ENCODE measurements around the gene OR4S1.
"Not testable (repeated sequence)": the region's sequence is repeated elsewhere in the genome, so short reads cannot be mapped to it uniquely, and the experiment has no call there.

OR4S1 gene

GRCh38 chr11:48305923-48306322, at the start of gene OR4S1:
OR4S1 (plus strand) TSS chr11:48306223; CDS start chr11:48306223, 0 bp downstream.
- H3K4me3 Mint-ChIP-seq: no peak within 1 kb of the TSS
- no peaks in the 10 kb centered on the region for H3K4me1 Mint-ChIP-seq
- no peak for DNase-seq (ENCODE audit: low spot score in 2 of 2)
- H3K27ac Mint-ChIP-seq: no peak within 1 kb of the TSS
- peaks cover 17% of the 10 kb centered on the region for H3K27me3 Mint-ChIP-seq
- no peaks in the 10 kb centered on the region for H3K9me3 Mint-ChIP-seq
- H3K36me3 Mint-ChIP-seq: no peaks in the 10 kb centered on the region
- ATAC-seq (ENCODE audit: low read depth): no peak

DNA sequence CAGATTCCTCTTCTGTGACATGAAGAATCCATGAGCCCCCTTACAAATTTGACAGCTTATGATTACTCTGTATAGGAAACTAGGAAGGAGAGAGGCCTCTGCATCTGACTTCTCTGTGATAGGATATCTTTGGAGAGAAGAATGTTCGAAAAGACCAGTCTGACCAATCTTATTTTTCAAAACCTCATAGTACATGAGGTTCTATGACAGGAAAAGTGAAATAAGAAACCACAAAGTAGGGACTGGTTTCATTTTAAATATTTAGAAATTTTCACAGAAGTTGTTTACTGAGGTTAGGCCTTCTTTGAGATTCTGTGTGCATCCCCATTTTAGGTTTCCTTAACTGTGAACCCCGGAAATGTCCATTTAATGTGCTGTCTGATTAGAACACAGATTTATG, 44.4 kb upstream of the OR4S1 start:
- H3K9me3 Mint-ChIP-seq: no peaks in the 10 kb centered on the region
- no peak overlapping the region for H3K4me3 Mint-ChIP-seq
- no peaks in the 10 kb centered on the region for H3K4me1 Mint-ChIP-seq
- no peaks in the 10 kb centered on the region for H3K36me3 Mint-ChIP-seq
- H3K27me3 Mint-ChIP-seq: peaks cover 7% of the 10 kb centered on the region
- ATAC-seq (ENCODE audit: low read depth) (no peak), DNase-seq (ENCODE audit: low spot score in 2 of 2) (no peak)
- no peak overlapping the region for H3K27ac Mint-ChIP-seq

- no peaks in the 10 kb centered on the region for H3K4me1 Mint-ChIP-seq
- H3K36me3 Mint-ChIP-seq: no peaks in the 10 kb centered on the region
- no peak for ATAC-seq (ENCODE audit: low read depth)
- H3K9me3 Mint-ChIP-seq: no peaks in the 10 kb centered on the region
- no peak within 1 kb of the TSS for H3K4me3 Mint-ChIP-seq
- no peak within 1 kb of the TSS for H3K27ac Mint-ChIP-seq
- no peak for DNase-seq (ENCODE audit: low spot score in 2 of 2)
- peaks cover 4% of the 10 kb centered on the region for H3K27me3 Mint-ChIP-seq
Observed at GRCh38 chr11:48263423-48263911, 42.6 kb upstream of the OR4S1 start, which contains the start of gene OR4X1. OR4X1 (plus strand) TSS chr11:48263861; CDS start chr11:48263861, 0 bp downstream.

DNA sequence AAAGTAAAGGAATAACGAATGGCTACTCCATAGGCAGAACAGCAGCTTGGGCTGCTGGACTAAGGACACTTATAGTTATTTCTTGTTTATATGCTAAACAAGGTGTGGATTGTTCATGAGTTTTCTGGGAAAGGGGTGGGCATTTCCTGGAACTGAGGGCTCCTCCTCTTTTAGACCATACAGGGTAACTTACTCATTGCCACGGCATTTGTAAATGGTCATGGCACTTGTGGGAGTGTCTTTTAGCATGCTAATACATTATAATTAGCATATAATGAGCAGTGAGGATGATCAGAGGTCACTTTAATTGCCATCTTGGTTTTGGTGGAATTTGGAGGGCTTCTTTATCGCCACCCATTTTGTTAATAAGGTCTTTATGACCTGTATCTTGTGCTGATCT, 35.4 kb upstream of the OR4S1 start:
- Mint-ChIP-seq H3K9me3 (no peaks in the 10 kb centered on the region), H3K27me3 (peaks cover 4% of the 10 kb centered on the region), H3K36me3 (no peaks in the 10 kb centered on the region), H3K27ac (no peak overlapping the region), H3K4me3 (no peak overlapping the region), H3K4me1 (no peaks in the 10 kb centered on the region)
- ATAC-seq (ENCODE audit: low read depth) (no peak), DNase-seq (ENCODE audit: low spot score in 2 of 2) (no peak)

DNA sequence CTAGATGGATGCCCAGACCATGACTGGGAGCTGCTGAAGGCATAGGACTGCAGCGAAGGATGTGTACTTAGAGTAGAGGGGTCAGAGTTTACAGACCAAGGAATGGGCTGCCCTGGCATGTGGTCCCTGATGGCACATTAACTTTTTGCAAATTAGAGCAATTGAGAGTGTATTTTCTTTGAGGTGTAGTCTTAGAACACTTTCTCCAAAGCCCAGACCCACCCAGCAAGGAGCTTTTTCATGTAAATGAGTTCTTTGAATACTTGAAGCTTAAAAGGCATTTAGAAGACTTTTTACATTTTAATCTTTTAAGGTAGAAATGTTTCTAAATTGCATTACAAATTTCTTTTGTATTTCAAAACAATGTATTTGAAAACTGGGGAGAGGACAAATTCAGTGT, 33.4 kb upstream of the OR4S1 start:
- Mint-ChIP-seq H3K4me3 (no peak overlapping the region), H3K36me3 (no peaks in the 10 kb centered on the region), H3K4me1 (no peaks in the 10 kb centered on the region), H3K27ac (no peak overlapping the region), H3K9me3 (no peaks in the 10 kb centered on the region), H3K27me3 (peaks cover 4% of the 10 kb centered on the region)
- DNase-seq (ENCODE audit: low spot score in 2 of 2) (no peak), ATAC-seq (ENCODE audit: low read depth) (no peak)

DNA sequence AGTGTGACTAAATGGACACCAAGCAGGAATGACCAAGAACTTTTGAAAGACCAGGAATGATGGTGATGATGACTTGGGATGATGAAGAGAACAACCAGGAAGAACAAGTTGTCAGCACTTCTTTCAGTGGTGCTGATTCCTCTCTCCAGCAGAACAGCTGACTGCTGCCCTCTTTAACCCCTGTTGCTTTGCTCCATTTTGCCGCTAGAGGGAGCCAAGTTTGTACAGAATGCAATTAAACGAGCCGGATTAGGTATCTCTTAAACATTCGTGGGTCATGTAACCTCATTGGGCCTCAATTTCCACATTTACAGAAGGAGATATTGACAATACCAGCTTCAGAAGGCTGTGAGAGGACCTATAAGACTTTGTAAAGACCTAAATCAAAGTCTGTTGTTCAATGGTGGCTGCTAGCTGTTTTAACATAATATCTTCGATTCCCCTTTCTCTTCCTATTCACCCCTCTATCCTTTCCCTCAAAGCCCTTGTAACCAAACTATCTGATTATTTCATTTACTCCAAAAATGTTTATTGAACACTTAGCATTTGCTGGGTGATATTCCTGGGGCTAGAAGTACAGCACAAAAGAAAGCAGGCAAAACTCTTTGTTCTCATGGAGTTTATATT, 1.9 kb downstream of the OR4S1 start:
- Mint-ChIP-seq H3K9me3 (peaks cover 2% of the 10 kb centered on the region), H3K27me3 (peaks cover 17% of the 10 kb centered on the region), H3K36me3 (no peaks in the 10 kb centered on the region), H3K4me1 (no peaks in the 10 kb centered on the region), H3K27ac (no peak overlapping the region), H3K4me3 (no peak overlapping the region)
- ATAC-seq (ENCODE audit: low read depth): no peak
- DNase-seq (ENCODE audit: low spot score in 2 of 2): peak; percentile 47 to 60

DNA sequence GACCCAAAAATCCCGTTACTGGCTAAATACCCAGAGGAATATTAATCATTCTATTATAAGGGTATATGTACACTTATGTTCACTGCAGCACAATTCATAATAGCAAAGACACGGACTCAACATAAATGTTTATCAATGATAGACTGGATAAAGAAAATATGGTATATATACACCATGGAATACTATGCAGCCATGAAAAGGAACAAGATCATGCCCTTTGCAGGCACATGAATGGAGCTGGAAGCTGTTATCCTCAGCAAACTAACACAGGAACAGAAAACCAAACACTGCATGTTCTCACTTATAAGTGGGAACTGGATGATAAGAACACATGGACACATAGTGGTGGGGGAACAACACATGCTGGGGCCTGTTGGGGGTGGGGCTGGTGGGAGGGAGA, 7.6 kb downstream of the OR4S1 start:
- not testable (repeated sequence) for H3K36me3 Mint-ChIP-seq

DNA sequence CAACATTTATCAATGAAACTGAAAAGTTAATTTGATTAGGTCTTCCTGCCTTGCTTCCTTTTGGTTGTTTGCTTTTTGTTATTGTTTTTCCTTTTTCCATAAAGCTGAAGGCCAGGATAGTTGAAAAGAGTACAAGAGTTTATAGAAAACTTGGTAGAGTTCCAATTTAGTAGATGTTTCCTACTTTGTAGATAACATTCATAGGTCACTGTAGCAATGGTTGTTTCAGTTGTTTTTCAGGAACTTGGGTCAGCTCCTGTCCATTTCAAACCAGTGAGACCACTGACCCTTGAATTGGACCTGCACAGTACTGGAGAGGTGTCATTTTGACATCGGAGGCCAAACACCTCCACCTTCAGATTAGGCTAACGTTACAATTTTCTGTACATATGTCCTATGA, 13.8 kb downstream of the OR4S1 start:
- not testable (repeated sequence) for H3K27ac Mint-ChIP-seq; H3K4me3 Mint-ChIP-seq; ATAC-seq (ENCODE audit: low read depth); H3K9me3 Mint-ChIP-seq; H3K36me3 Mint-ChIP-seq; DNase-seq (ENCODE audit: low spot score in 2 of 2); H3K4me1 Mint-ChIP-seq
- H3K27me3 Mint-ChIP-seq: peaks cover 11% of the 10 kb centered on the region

More for the DNA sequence above, 7.6 kb downstream of the OR4S1 start:
- not testable (repeated sequence) for H3K27me3 Mint-ChIP-seq; H3K4me3 Mint-ChIP-seq; H3K9me3 Mint-ChIP-seq; H3K27ac Mint-ChIP-seq; ATAC-seq (ENCODE audit: low read depth); DNase-seq (ENCODE audit: low spot score in 2 of 2); H3K4me1 Mint-ChIP-seq

- H3K4me3 Mint-ChIP-seq; H3K27ac Mint-ChIP-seq; DNase-seq (ENCODE audit: low spot score in 2 of 2); H3K4me1 Mint-ChIP-seq; ATAC-seq (ENCODE audit: low read depth); H3K9me3 Mint-ChIP-seq; H3K27me3 Mint-ChIP-seq; H3K36me3 Mint-ChIP-seq: not testable (repeated sequence)
Observed at GRCh38 chr11:48324620-48325019, 18.6 kb downstream of the OR4S1 start, which contains the start of gene OR4C3. OR4C3 (plus strand) TSS chr11:48324920; CDS start chr11:48325022, 102 bp downstream.

DNA sequence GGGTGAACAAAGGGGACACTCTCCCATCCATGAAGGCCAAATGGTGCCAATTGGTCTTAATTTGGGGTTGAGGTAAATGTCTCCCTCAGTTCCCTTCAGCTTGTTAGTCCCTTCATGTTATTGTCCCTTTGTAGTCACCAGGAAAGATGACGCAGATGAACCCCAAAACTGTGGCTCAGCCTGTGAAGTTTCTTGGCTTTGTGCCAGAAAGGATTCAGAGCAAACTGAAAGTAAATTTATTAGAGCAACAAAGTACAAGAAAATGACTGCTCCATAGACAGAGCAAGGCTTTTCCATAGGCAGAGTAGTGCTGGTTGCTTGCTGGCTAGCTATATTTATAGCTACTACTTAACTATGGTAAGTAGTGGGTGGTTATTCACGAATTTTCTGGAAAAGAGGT, 35.4 kb downstream of the OR4S1 start:
- peaks cover 7% of the 10 kb centered on the region for H3K9me3 Mint-ChIP-seq
- H3K27ac Mint-ChIP-seq: no peak overlapping the region
- no peaks in the 10 kb centered on the region for H3K4me1 Mint-ChIP-seq
- DNase-seq (ENCODE audit: low spot score in 2 of 2): no peak
- H3K4me3 Mint-ChIP-seq: no peak overlapping the region
- H3K27me3 Mint-ChIP-seq: peaks cover 13% of the 10 kb centered on the region
- ATAC-seq (ENCODE audit: low read depth): no peak
- no peaks in the 10 kb centered on the region for H3K36me3 Mint-ChIP-seq

- not testable (repeated sequence) for H3K36me3 Mint-ChIP-seq; H3K27ac Mint-ChIP-seq; H3K4me3 Mint-ChIP-seq; H3K9me3 Mint-ChIP-seq; ATAC-seq (ENCODE audit: low read depth); DNase-seq (ENCODE audit: low spot score in 2 of 2); H3K4me1 Mint-ChIP-seq
- peaks cover 15% of the 10 kb centered on the region for H3K27me3 Mint-ChIP-seq
Observed at GRCh38 chr11:48342505-48342904, 36.5 kb downstream of the OR4S1 start.

DNA sequence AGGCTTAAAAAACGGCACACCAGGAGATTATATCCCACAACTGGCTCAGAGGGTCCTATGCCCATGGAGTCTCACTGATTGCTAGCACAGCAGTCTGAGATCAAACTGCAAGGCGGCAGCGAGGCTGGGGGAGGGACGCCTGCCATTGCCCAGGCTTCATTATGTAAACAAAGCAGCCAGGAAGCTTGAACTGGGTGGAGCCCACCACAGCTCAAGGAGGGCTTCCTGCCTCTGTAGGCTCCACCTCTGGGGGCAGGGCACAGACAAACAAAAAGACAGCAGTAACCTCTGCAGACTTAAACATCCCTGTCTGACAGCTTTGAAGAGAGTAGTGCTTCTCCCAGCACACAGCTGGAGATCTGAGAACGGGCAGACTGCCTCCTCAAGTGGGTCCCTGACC, 40.3 kb downstream of the OR4S1 start:
- H3K4me3 Mint-ChIP-seq; ATAC-seq (ENCODE audit: low read depth); H3K36me3 Mint-ChIP-seq; DNase-seq (ENCODE audit: low spot score in 2 of 2); H3K9me3 Mint-ChIP-seq; H3K27ac Mint-ChIP-seq; H3K4me1 Mint-ChIP-seq: not testable (repeated sequence)
- peaks cover 12% of the 10 kb centered on the region for H3K27me3 Mint-ChIP-seq

GRCh38 chr11:48354013-48354412, 48.0 kb downstream of the OR4S1 start:
- Mint-ChIP-seq H3K4me3 (no peak overlapping the region), H3K27ac (no peak overlapping the region), H3K9me3 (peaks cover 1% of the 10 kb centered on the region), H3K27me3 (peaks cover 1% of the 10 kb centered on the region), H3K36me3 (no peaks in the 10 kb centered on the region), H3K4me1 (no peaks in the 10 kb centered on the region)
- DNase-seq (ENCODE audit: low spot score in 2 of 2): no peak
- ATAC-seq (ENCODE audit: low read depth): no peak

DNA sequence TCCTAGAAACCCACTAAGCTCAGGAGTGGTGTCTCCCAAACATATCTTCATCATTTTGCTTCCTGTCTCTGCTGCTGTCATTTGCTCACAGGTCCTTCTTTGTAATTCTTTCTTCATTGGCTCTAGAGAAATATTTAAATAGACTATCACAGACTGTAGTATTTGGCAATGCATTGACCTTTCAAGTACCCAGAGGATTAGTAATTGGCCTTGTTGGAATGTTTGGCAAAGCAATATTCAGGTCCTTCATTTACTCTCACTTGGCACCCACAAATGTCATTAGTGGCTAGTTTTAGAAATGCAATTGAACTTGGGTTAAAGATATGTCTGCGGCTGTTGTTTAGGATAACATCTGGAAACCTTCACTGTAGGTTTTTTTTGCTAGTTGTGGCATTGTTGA, 48.7 kb downstream of the OR4S1 start:
- Mint-ChIP-seq H3K4me3 (no peak overlapping the region), H3K27me3 (peaks cover 1% of the 10 kb centered on the region), H3K9me3 (peaks cover 4% of the 10 kb centered on the region), H3K27ac (no peak overlapping the region), H3K36me3 (no peaks in the 10 kb centered on the region), H3K4me1 (no peaks in the 10 kb centered on the region)
- DNase-seq (ENCODE audit: low spot score in 2 of 2) (no peak), ATAC-seq (ENCODE audit: low read depth) (no peak)

Measured in memory B cell (primary cell).